H1 (cell line): ENCODE measurements around the gene COL4A1. TPM values are rescaled to one million over a fixed set of nuclear protein-coding genes. Genes with fewer than 3 reads are reported as not detected.

Source experiments
- CTCF ChIA-PET: fragments of 300-600 bp; sonication (Branson Sonifier 250); formaldehyde crosslinking; loops from one replicate; lab custom pipeline; 2021; ENCODE audit not compliant: partially characterized antibody; lab: Charles Lee
- POLR2A ChIA-PET: fragments of 300-600 bp; sonication (Branson Sonifier 250); formaldehyde crosslinking; loops from one replicate; lab custom pipeline; 2021; ENCODE audit warnings: inconsistent platforms; ENCODE audit not compliant: partially characterized antibody; lab: Charles Lee
- DNase-seq, 2 experiments: peaks; one replicate each; pipeline versions ENCODE4 v3.0.0 to v3.0.0-alpha.2; 2010 to 2022; ENCODE audit warnings: low spot score in 2 of 2, low read depth in 1 of 2, mixed read lengths in 1 of 2
- FAIRE-seq: peaks from 2 replicates; lab custom pipeline; 2011; peaks lifted over from hg19 to GRCh38; lab: Jason Lieb, UNC
- H2AFZ ChIP-seq: 2 replicates; pipeline ENCODE4 v1.8.1; 2012; ENCODE audit warnings: low read length, inconsistent platforms
- H2AK5ac ChIP-seq: 2 replicates; pipeline ENCODE4 v1.6.1; 2013; ENCODE audit warnings: low read depth, low read length
- H2BK120ac ChIP-seq: replicated peaks from 2 replicates; pipeline ENCODE3; 2013; ENCODE audit warnings: low read depth, low read length, inconsistent platforms
- H2BK12ac ChIP-seq: 2 replicates; pipeline ENCODE4 v1.6.1; 2013; ENCODE audit warnings: low read depth, low read length
- H2BK15ac ChIP-seq: 2 replicates; pipeline ENCODE4 v1.6.1; 2013; ENCODE audit warnings: low read length
- H2BK20ac ChIP-seq: 2 replicates; pipeline ENCODE4 v1.6.1; 2013; ENCODE audit warnings: low read length
- H2BK5ac ChIP-seq: 2 replicates; pipeline ENCODE4 v1.6.1; 2013; ENCODE audit warnings: low read depth, low read length
- H3K14ac ChIP-seq: 2 replicates; pipeline ENCODE4 v1.6.1; 2013; ENCODE audit warnings: inconsistent platforms; ENCODE audit not compliant: insufficient read length
- H3K18ac ChIP-seq: 2 replicates; pipeline ENCODE4 v1.6.1; 2013; ENCODE audit warnings: low read length; ENCODE audit errors: extremely low read depth
- H3K23ac ChIP-seq: 2 replicates; pipeline ENCODE4 v1.6.1; 2013; ENCODE audit warnings: inconsistent platforms; ENCODE audit not compliant: insufficient read length
- H3K23me2 ChIP-seq: 2 replicates; pipeline ENCODE4 v1.6.1; 2013; ENCODE audit warnings: low read depth, low read length
- H3K27ac ChIP-seq: 2 replicates; pipeline ENCODE4 v1.6.1; 2011; ENCODE audit warnings: low read depth, low read length, inconsistent platforms
- H3K27me3 ChIP-seq, 4 experiments: replicated peaks in 1 of 4; 1 replicate in 1 of 4; 2 replicates in 3 of 4; pipeline versions ENCODE4 v1.6.1 to v1.8.1; 2011 to 2013; ENCODE audit warnings: low read length in 3 of 4, mild to moderate bottlenecking in 3 of 4, inconsistent platforms in 2 of 4, mixed read lengths in 2 of 4, moderate library complexity in 1 of 4; ENCODE audit not compliant: control insufficient read depth in 3 of 4, insufficient read depth in 3 of 4; ENCODE audit errors: extremely low read depth in 1 of 4
- H3K36me3 ChIP-seq, 4 experiments: 2 replicates each; pipeline versions ENCODE4 v1.6.1 to v1.8.1; 2011 to 2013; ENCODE audit warnings: mild to moderate bottlenecking in 4 of 4, low read length in 3 of 4, moderate library complexity in 2 of 4, control low read depth in 1 of 4, inconsistent platforms in 1 of 4; ENCODE audit not compliant: insufficient read depth in 4 of 4, control insufficient read depth in 2 of 4
- H3K4ac ChIP-seq: replicated peaks from 2 replicates; pipeline ENCODE3; 2013; ENCODE audit warnings: low read length, low read depth, mixed read lengths, inconsistent platforms; ENCODE audit not compliant: insufficient read length
- H3K4me1 ChIP-seq, 4 experiments: replicated peaks in 1 of 4; 1 replicate in 1 of 4; 2 replicates in 3 of 4; pipeline versions ENCODE4 v1.6.1 to v1.8.1; 2011 to 2013; ENCODE audit warnings: low read length in 3 of 4, inconsistent platforms in 2 of 4, mixed read lengths in 1 of 4; ENCODE audit not compliant: insufficient read depth in 4 of 4, control insufficient read depth in 3 of 4
- H3K4me2 ChIP-seq, 2 experiments: 2 replicates each; pipeline versions ENCODE4 v1.6.1 to v1.8.1; 2011 to 2013; ENCODE audit warnings: low read depth in 2 of 2, low read length in 2 of 2, control low read depth in 1 of 2, inconsistent platforms in 1 of 2, mild to moderate bottlenecking in 1 of 2; ENCODE audit not compliant: insufficient read depth in 1 of 2
- H3K4me3 ChIP-seq, 4 experiments: fragments of 200-600, 300-600 bp in 1 of 4; sonication (generic), shearing (Covaris generic), sonication (Bioruptor Twin) in 1 of 4; 2 replicates each; pipeline versions ENCODE4 v1.5.1 to v1.8.1; 2011 to 2016; ENCODE audit warnings: low read length in 4 of 4, low read depth in 3 of 4, control low read depth in 2 of 4, inconsistent platforms in 2 of 4, mild to moderate bottlenecking in 2 of 4, mixed read lengths in 1 of 4, moderate library complexity in 1 of 4; ENCODE audit not compliant: insufficient read depth in 2 of 4; ENCODE audit errors: extremely low read depth in 1 of 4
- H3K56ac ChIP-seq: replicated peaks from 2 replicates; pipeline ENCODE3; 2013; ENCODE audit warnings: low read depth, mild to moderate bottlenecking, mixed read lengths, low read length, inconsistent platforms; ENCODE audit not compliant: insufficient read length
- H3K79me1 ChIP-seq: 2 replicates; pipeline ENCODE4 v1.6.1; 2013; ENCODE audit warnings: low read depth, low read length, control low read depth
- H3K79me2 ChIP-seq, 2 experiments: 2 replicates each; pipeline versions ENCODE4 v1.6.1 to v1.8.1; 2012 to 2013; ENCODE audit warnings: low read length in 2 of 2, mild to moderate bottlenecking in 2 of 2, inconsistent platforms in 1 of 2; ENCODE audit not compliant: insufficient read depth in 2 of 2, control insufficient read depth in 1 of 2
- H3K9ac ChIP-seq, 4 experiments: replicated peaks in 1 of 4; 1 replicate in 1 of 4; 2 replicates in 3 of 4; pipeline versions ENCODE4 v1.6.1 to v1.8.1; 2011 to 2013; ENCODE audit warnings: low read depth in 3 of 4, low read length in 3 of 4, control low read depth in 2 of 4, mild to moderate bottlenecking in 2 of 4, moderate library complexity in 2 of 4, inconsistent platforms in 1 of 4; ENCODE audit errors: extremely low read depth in 1 of 4
- H3K9me3 ChIP-seq, 2 experiments: 2 replicates each; pipeline versions ENCODE4 v1.6.1 to v1.8.1; 2012 to 2013; ENCODE audit warnings: mild to moderate bottlenecking in 2 of 2, moderate library complexity in 2 of 2, control low read depth in 1 of 2, inconsistent platforms in 1 of 2, low read depth in 1 of 2, low read length in 1 of 2, mixed read lengths in 1 of 2; ENCODE audit not compliant: insufficient read depth in 2 of 2
- H4K20me1 ChIP-seq, 2 experiments: replicated peaks in 1 of 2; 2 replicates each; pipeline versions ENCODE3 to v1.8.1; 2011 to 2013; ENCODE audit warnings: inconsistent platforms in 2 of 2, low read length in 2 of 2, mild to moderate bottlenecking in 1 of 2; ENCODE audit not compliant: insufficient read depth in 2 of 2, control insufficient read depth in 1 of 2
- H4K5ac ChIP-seq: 2 replicates; pipeline ENCODE4 v1.6.1; 2013; ENCODE audit warnings: low read length, low read depth, mixed read lengths, inconsistent platforms; ENCODE audit not compliant: insufficient read length
- H4K8ac ChIP-seq: 2 replicates; pipeline ENCODE4 v1.8.0; 2013; ENCODE audit warnings: mild to moderate bottlenecking, moderate library complexity, low read length, inconsistent platforms; ENCODE audit not compliant: insufficient read depth; ENCODE audit errors: extremely low read depth
- H4K91ac ChIP-seq: replicated peaks from 2 replicates; pipeline ENCODE3; 2013; ENCODE audit warnings: low read length, mixed read lengths, inconsistent platforms; ENCODE audit not compliant: insufficient read length
- CBX8 ChIP-seq: fragments of 300-800, 300-1000 bp; sonication (generic); IDR thresholded peaks from 2 replicates; pipeline ENCODE4 v1.7.1; 2016; ENCODE audit warnings: low read depth, low read length, borderline replicate concordance
- EGR1 ChIP-seq: IDR thresholded peaks from 2 replicates; pipeline ENCODE4 v1.6.1; 2011; ENCODE audit warnings: low read depth, low read length, borderline replicate concordance
- EZH2 ChIP-seq: fragments of 200-600 bp; sonication (generic); IDR thresholded peaks from 2 replicates; pipeline ENCODE4 v1.7.1; 2012; ENCODE audit warnings: low read depth, mild to moderate bottlenecking, moderate library complexity, low read length, inconsistent platforms; ENCODE audit not compliant: severe bottlenecking
- JUND ChIP-seq: IDR thresholded peaks from 2 replicates; pipeline ENCODE4 v1.6.1; 2011; ENCODE audit warnings: mild to moderate bottlenecking, improper control_type of control experiment, low read length
- KDM1A ChIP-seq: fragments of 200-600, 300-600 bp; sonication (generic); IDR thresholded peaks from 2 replicates; pipeline ENCODE4 v1.7.1; 2016; ENCODE audit warnings: mild to moderate bottlenecking, low read length, borderline replicate concordance
- RXRA ChIP-seq: IDR thresholded peaks from 2 replicates; pipeline ENCODE4 v1.6.1; 2011; ENCODE audit warnings: low read depth, mild to moderate bottlenecking, low read length, moderate library complexity; ENCODE audit not compliant: insufficient read depth
- SAP30 ChIP-seq: fragments of 300-600 bp; sonication (generic); IDR thresholded peaks from 2 replicates; pipeline ENCODE4 v1.7.1; 2012; ENCODE audit warnings: low read length, moderate library complexity, mild to moderate bottlenecking, inconsistent platforms; ENCODE audit not compliant: insufficient read depth, insufficient replicate concordance
- SIRT6 ChIP-seq: IDR thresholded peaks from one replicate; pipeline ENCODE4 v1.7.1; 2012; ENCODE audit warnings: low read length, inconsistent platforms
- SIX5 ChIP-seq: IDR thresholded peaks from 2 replicates; pipeline ENCODE4 v1.6.1; 2011; ENCODE audit warnings: mild to moderate bottlenecking, low read depth, low read length
- SP2 ChIP-seq: IDR thresholded peaks from 2 replicates; pipeline ENCODE4 v1.6.1; 2012; ENCODE audit warnings: mild to moderate bottlenecking, low read length, inconsistent platforms
- WGBS, 2 experiments: shearing (Covaris generic) in 1 of 2; methylation state at CpG; one replicate each; pipeline versions ENCODE4 v1.1.6 to v1.1.7; 2013 to 2015; ENCODE audit warnings: low lambda C conversion rate in 2 of 2, mixed read lengths in 2 of 2, inconsistent platforms in 1 of 2, low coverage in 1 of 2, missing lambda C conversion rate in 1 of 2; ENCODE audit not compliant: insufficient replicate concordance in 2 of 2, insufficient coverage in 1 of 2, insufficient read length in 1 of 2; ENCODE audit errors: extremely low coverage in 1 of 2, missing lambda C conversion rate in 1 of 2; 5-methylcytosine and 5-hydroxymethylcytosine counted together
- polyA plus RNA-seq, 7 experiments: library from polyadenylated mRNA; depleted of rRNA in 3 of 7; stranded (reverse) in 5 of 7; unstranded in 2 of 7; fragments of >200 nt in 5 of 7; fragments of 200-250 nt in 2 of 7; gene quantifications; 1 replicate in 5 of 7; 2 replicates in 1 of 7; 4 replicates in 1 of 7; pipeline versions ENCODE4 v1.2.1 to v1.2.3, GENCODE V29; 2011 to 2013; ENCODE audit warnings: missing spikeins in 2 of 7, mixed read lengths in 2 of 7
- total RNA-seq: library from RNA; stranded (reverse); fragmentation: NEBNext Ultra II Directional; extraction: Animal tissue kit (Norgen Biotek cat#: 25700); gene quantifications from 2 replicates; pipeline ENCODE4 v1.2.1, GENCODE V29; 2021
- TF ChIP-seq, protein P1 (sequence below): IDR thresholded peaks from 2 replicates; pipeline ENCODE4 v1.6.1; 2011; ENCODE audit warnings: low read depth, mild to moderate bottlenecking, low read length; ENCODE audit not compliant: insufficient read depth
- TF ChIP-seq, protein P2 (sequence below): IDR thresholded peaks from 2 replicates; pipeline ENCODE4 v1.6.1; 2012; ENCODE audit warnings: inconsistent platforms

COL4A1 gene
- total and polyA plus RNA-seq, 2 of the 8 experiments (the other 6 are each of a cell fraction or from before 2014, with no cell fraction given), result 30.7 to 82.0 TPM

- FAIRE-seq, result no peak
- Histone ChIP-seq H2BK5ac (no peak overlapping the region), H4K91ac (no peak overlapping the region), H3K79me1 (peaks cover 10% of the 10 kb centered on the region; the same call in 1 of the 2 replicates), H2AFZ (no peak overlapping the region), H3K23ac (no peak overlapping the region), H2BK12ac (no peak overlapping the region), H4K20me1 (no peaks in the 10 kb centered on the region), H3K4me1 (peaks cover 3 to 16% (median 6%) of the 10 kb centered on the region in 4 experiments; a peak in 6 of 7 replicates), H3K14ac (no peak overlapping the region), H3K56ac (no peak overlapping the region), H2BK120ac (no peak overlapping the region), H2BK15ac (no peak overlapping the region), H4K5ac (no peak overlapping the region), H3K23me2 (no peaks in the 10 kb centered on the region), H3K9ac (no peak overlapping the region), H3K27me3 (no peaks in the 10 kb centered on the region; a peak in 1 of 7 replicates), H2BK20ac (no peak overlapping the region), H3K18ac (no peak overlapping the region), H2AK5ac (no peak overlapping the region), H3K4me2 (no peak overlapping the region), H3K27ac (no peak overlapping the region), H3K9me3 (no peaks in the 10 kb centered on the region), H3K36me3 (no peaks in the 10 kb centered on the region), H3K79me2 (peaks cover 0 to 7% of the 10 kb centered on the region in 2 experiments; a peak in 2 of 4 replicates), H4K8ac (no peak overlapping the region), H3K4me3 (no peak overlapping the region), H3K4ac (no peak overlapping the region)
- CTCF ChIA-PET, result no interaction called here
- WGBS, 2 experiments, result 88% methylated on average over 5 of the region's 5 CpGs; no CpG with 5 or more reads in 1 of the 2 experiments
- POLR2A ChIA-PET, result no interaction called here
- peak in 1 of 2 experiments; percentile 17 for DNase-seq
- no peak for TF ChIP-seq JUND
- TF ChIP-seq SIX5, result no peak
- TF ChIP-seq SAP30, result no peak
- no peak for TF ChIP-seq EZH2
- TF ChIP-seq SP2, result no peak
- TF ChIP-seq RXRA, result no peak
- no peak for TF ChIP-seq SIRT6
- TF ChIP-seq, protein P1, sequence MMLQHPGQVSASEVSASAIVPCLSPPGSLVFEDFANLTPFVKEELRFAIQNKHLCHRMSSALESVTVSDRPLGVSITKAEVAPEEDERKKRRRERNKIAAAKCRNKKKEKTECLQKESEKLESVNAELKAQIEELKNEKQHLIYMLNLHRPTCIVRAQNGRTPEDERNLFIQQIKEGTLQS, result no peak
- no peak for TF ChIP-seq CBX8
- TF ChIP-seq EGR1, result no peak
- TF ChIP-seq, protein P2, sequence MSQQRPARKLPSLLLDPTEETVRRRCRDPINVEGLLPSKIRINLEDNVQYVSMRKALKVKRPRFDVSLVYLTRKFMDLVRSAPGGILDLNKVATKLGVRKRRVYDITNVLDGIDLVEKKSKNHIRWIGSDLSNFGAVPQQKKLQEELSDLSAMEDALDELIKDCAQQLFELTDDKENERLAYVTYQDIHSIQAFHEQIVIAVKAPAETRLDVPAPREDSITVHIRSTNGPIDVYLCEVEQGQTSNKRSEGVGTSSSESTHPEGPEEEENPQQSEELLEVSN, result no peak
- TF ChIP-seq KDM1A, result no peak
Observed at GRCh38 chr13:110272227-110272626, 34.7 kb downstream of the COL4A1 start.
